GM18861 (cell line): Measurements from ENCODE around the gene CNPY3.
"Not testable (repeated sequence)": the region's sequence is repeated elsewhere in the genome, so short reads cannot be mapped to it uniquely, and the experiment has no call there.

Experiments used
- ATAC-seq: cut with Tn5 transposase; IDR thresholded peaks from one replicate; pipeline ENCODE4 v1.9.1; 2021; ENCODE audit not compliant: unreplicated experiment

CNPY3 gene

GRCh38 chr6:42928986-42929820, at the start of gene CNPY3:
Gene CNPY3, plus strand, starts transcription at chr6:42929480. Its CDS starts 91 bp downstream, at chr6:42929571.
- peak; percentile 68 for ATAC-seq

DNA sequence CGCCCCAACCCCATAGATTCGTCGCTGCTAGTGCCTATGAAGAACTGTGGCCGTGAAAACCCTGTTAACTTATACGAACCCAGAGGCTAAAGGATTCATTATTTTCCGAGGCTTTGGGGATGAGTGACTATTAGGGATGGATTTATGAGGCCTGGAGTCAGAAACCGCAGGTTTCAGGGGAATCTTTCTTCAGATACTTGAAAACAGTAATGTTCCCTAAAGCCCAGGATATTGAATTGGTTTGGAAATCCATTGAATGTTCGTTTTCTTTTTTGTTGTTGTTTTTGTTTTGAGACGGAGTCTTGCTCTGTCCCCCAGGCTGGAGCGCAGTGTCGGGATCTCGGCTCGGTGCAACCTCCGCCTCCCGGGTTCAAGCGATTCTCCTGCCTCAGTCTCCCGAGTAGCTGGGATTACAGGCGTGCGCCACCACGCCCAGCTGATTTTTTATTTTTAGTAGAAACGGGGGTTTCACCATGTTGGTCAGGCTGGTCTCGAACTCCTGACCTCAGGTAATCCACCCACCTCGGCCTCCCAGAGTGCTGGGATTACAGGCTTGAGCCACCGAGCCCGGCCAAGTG, 49.0 kb upstream of the CNPY3 start:
- ATAC-seq: peak; percentile 5

- not testable (repeated sequence) for ATAC-seq
Observed at GRCh38 chr6:42880871-42881270, 48.4 kb upstream of the CNPY3 start.

GRCh38 chr6:42885702-42886101, 43.6 kb upstream of the CNPY3 start:
- ATAC-seq: no peak

DNA sequence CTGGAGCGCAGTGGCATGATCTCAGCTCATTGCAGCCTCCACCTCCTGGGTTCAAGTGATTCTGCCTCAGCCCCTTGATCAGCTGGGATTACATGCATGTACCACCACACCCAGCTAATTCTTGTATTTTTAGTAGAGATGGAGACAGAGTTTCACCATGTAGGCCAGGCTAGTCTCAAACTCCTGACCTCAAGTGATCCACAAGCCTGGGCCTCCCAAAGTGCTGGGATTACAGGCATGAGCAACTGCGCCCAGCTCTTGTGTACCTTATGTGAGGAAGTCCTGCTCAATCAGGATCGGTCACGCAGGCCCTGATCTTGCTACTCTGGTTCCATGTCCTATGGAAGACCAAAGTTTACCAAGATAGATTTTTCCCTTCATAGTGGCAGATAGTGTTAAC, 41.1 kb upstream of the CNPY3 start:
- not testable (repeated sequence) for ATAC-seq

DNA sequence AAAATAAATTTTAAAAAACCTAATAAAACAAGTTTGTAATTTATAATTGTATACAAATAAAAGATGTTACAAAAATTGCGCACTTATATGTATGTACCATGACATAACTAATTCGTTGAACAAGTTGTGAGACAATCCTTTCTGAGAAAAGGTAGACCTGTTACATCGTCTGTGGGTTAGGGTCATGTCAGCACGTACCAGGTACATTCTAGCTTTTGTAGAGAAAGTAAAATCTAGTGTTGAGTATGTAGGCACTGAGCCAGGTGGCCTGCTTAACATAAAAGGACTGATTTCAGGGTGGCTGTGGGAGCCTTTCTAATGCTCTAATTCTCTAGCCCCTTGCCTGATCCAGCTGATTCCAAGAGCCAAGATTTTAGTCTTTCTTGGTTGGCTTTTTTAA, 39.5 kb upstream of the CNPY3 start:
- no peak for ATAC-seq

DNA sequence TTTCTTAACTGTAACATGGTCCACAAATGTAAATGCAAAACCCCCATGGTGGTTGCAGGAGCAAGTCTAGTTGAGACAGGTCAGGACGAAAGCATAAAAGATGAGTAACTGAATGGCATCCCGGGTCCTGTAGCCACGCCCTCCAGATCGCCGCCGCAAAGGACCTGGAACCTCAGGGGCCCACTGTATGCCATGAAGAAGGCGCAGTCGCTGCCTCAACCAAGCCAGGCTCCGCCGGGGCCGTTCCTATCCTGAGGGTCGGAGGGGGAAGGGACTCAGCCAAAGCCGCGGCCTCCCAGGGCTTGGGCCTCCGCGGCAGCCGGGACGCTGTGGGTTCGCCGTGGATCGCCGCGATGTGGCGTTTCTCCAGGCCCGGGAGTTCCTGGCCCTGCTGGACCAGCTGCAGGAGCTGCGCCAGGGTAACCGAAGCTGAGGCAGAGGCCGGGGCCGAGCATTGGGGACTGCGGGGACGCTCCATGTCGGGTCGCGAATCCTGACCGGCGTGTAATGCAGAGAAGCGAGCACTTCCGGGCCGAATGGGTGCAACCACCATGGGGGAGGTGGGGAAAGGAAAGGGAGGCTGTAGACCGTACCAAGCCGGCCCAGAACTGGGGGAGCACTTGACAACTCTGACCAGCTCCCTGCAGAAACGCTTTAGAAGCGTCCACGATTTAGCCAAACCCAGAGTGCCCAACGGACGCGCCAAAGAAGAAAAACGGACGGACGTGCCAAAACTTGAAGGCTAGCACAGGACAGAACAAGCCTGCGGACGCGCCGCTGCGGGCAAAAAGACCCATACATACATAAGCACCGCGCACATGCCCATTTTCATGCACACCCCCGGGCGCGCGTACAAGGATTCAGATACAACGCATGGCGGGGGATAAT, 38.7 kb upstream of the CNPY3 start:
- peak; percentile 76 for ATAC-seq

DNA sequence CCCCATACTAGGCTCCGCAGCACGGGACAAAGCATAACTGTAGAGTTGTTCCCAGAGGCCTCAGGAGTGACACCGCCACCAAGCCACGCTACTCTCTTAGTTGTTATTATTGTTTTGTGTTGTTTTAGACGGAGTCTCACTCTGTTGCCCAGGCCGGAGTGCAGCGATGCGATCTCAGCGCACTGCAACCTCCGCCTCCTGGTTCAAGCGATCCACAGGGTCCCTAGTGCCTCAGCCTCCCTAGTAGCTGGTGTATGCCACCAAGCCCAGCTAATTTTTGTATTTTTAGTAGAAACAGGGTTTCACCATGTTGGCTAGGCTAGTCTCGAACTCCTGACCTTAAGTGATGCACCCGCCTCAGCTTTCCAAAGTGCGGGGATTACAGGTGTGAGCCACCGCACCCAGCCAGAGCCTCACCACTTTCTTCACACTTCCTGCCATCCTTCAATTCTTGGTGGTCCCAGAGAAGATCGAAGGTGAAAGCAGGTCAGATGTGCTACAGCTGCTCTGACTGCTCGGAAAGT, 38.0 kb upstream of the CNPY3 start:
- ATAC-seq: no peak

GRCh38 chr6:42894041-42894828, 35.0 kb upstream of the CNPY3 start:
- not testable (repeated sequence) for ATAC-seq

DNA sequence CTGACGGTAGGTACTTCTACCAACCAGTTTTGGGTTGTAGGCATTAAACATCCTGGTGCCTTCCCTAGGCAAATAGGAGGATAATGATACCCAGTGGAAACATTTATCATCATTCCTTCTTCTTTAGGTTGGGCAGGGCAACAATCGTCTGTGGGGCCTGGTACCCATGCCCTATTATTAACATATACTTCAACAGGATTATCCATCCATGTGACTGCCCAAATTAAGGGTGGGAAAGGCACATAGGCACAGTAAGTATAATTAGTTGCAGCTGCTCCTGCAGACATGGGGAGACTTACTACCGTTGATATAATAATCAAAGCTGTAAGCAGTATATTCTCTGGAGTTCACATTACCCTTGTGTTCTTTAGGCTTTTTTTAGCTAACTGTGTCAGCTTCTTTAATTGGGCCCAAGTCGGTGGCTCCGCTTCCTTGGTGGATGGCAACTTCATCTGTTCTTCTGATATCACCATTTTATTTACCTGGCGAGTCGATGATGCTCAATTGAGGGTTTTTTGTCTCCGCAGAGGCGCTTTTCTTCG, 33.0 kb upstream of the CNPY3 start:
- ATAC-seq: no peak

- ATAC-seq: no peak
Observed at GRCh38 chr6:42898891-42899361, 30.4 kb upstream of the CNPY3 start.

GRCh38 chr6:42899871-42900270, 29.4 kb upstream of the CNPY3 start:
- ATAC-seq: no peak

- peak; percentile 74 for ATAC-seq
Observed at GRCh38 chr6:42901538-42901957, 27.7 kb upstream of the CNPY3 start.

GRCh38 chr6:42902429-42903263, 26.6 kb upstream of the CNPY3 start:
- ATAC-seq: not testable (repeated sequence)

DNA sequence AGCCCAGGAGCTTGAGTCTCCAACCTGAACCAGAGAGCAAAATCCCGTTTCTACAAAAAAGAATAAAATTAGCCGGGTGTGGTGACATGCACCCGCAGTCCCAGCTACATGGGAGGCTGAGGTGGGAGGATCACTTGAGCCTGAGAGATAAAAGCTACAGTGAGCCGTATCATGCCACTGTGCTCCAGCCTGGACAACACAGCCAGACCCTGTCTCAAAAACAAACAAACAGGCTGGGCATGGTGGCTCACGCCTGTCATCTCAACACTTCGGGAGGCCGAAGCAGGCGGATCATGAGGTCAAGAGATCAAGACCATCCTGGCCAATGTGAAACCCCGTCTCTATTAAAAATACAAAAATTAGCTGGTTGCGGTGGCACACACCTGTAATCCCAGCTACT, 24.8 kb upstream of the CNPY3 start:
- ATAC-seq: no peak

DNA sequence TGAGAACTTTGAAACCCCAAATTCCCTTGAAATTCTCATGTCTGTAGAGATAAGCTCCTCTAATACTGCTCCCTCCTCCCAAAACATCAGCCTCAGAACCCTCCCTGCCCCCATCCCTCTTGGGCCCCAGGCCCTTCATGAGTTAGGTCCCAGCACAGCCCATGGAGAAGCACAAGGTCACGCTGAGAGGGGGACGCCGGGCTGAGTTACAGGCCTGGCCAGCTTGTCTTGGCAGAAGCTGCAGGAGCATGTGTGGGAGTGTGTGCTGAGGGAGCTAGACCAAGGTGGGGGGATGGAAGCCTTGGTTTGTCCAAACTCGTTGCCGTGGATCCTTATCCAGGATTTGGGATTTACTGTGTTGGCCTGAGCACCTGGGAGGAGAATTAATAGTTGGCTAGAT, 21.9 kb upstream of the CNPY3 start:
- ATAC-seq: no peak

DNA sequence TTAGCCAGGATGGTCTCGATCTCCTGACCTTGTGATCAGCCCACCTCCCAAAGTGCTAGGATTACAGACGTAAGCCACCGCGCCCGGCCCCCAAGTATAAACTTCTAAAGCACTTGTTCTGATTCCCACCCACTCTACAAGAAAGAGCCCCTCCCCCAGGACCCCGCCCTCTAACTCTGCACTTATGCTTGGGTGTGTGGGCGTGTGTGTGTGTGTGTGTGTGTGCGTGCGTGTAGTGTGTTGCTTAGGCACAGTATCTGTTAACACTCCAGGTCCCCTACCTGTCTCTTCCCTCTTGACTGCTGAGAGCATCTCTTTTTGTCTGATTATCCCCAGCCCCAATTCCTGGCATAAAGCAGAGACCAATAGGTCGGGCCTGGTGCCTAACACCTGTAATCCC, 19.4 kb upstream of the CNPY3 start:
- ATAC-seq: no peak

DNA sequence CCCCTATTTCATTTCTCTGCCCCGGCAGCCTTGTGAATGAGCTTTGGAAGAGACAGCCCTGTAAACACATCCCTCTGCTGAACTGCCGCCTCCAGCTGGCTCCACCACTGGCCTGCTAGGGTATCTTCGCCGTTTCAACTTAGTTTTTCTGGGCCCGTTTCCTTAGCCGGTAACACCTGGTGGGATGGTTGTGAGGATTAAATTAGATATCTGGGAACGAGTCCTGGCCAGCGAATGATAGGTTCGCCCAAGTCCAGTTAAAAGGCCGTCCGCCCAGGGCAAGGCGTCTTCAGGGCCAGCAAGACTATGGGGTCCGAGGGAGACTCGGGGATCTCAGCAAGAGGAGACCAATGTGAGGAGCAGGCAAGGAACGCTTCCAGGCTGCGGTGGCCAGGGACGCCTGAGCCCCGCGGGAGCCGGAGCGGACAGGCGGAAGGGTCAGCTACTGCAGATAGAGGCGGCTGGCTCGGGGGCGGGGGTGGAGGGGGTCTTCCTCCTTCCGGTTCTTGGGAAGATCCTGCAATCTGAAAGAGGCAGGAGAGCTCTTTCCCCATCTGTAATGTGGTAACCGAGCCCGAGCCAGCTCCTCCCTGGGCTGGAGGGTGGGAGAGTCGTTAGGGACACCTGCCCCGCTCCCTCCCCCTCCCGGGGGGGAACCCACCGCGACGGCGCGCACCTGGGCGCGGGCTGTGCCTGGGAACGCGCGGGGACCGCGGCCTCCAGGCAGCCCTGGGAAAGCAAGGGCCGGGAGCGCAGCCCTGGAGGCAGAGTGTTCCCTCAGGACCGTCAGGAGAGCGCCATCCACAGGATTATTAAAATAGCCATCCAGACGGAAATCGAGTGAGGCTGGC, 17.9 kb upstream of the CNPY3 start:
- ATAC-seq: no peak
